ENCODE data around the gene ZNF146.
"Not testable (repeated sequence)": the region's sequence is repeated elsewhere in the genome, so short reads cannot be mapped to it uniquely, and the experiment has no call there.

Gene ZNF146

DNA sequence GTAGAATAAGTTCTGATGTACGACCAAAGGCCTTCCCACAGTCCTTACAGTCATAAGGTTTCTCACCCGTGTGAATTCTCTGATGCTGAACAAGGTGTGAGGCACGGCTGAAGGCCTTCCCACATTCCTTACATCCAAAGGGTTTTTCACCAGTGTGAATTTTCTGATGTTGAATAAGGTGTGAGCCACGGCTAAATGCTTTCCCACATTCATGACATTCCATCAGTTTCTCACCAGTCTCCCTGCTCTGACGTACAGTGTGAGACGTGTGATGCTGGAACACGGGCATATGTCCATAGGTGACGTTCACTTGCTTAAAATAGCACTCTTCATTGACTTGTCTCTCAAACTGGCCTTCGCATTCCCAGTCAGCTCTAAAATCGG lies 31.7 kb upstream of the ZNF146 start:
- ChIA-PET POLR2A (no interaction called here), CTCF (no interaction called here)
- DNase-seq (ENCODE audit: extremely low spot score): no peak
- no peak for TF ChIP-seq NFRKB (IDR thresholded peaks at IDR 0.05)
- TF ChIP-seq FOXM1 (IDR thresholded peaks at IDR 0.05; ENCODE audit: borderline replicate concordance): no peak
- no peak for TF ChIP-seq ELF4 (IDR thresholded peaks at IDR 0.05)
- TF ChIP-seq L3MBTL2 (conservative IDR thresholded peaks at IDR 0.05): no peak
- no peak for TF ChIP-seq TARDBP (IDR thresholded peaks at IDR 0.05)
- TF ChIP-seq, protein P1, sequence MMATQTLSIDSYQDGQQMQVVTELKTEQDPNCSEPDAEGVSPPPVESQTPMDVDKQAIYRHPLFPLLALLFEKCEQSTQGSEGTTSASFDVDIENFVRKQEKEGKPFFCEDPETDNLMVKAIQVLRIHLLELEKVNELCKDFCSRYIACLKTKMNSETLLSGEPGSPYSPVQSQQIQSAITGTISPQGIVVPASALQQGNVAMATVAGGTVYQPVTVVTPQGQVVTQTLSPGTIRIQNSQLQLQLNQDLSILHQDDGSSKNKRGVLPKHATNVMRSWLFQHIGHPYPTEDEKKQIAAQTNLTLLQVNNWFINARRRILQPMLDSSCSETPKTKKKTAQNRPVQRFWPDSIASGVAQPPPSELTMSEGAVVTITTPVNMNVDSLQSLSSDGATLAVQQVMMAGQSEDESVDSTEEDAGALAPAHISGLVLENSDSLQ (IDR thresholded peaks at IDR 0.05): no peak
- TF ChIP-seq SP1 (IDR thresholded peaks at IDR 0.05): no peak
- TF ChIP-seq FOXA1 (IDR thresholded peaks at IDR 0.05): no peak
- TF ChIP-seq SUZ12 (IDR thresholded peaks at IDR 0.05): no peak
- no peak for TF ChIP-seq HDGF (IDR thresholded peaks at IDR 0.05; ENCODE audit: borderline replicate concordance)
- TF ChIP-seq BHLHE40 (IDR thresholded peaks at IDR 0.05; ENCODE audit: borderline replicate concordance): no peak
- no peak for TF ChIP-seq CTBP1 (IDR thresholded peaks at IDR 0.05; ENCODE audit: borderline replicate concordance)
- no peak for TF ChIP-seq LEF1 (IDR thresholded peaks at IDR 0.05; ENCODE audit: borderline replicate concordance)
- no peak for TF ChIP-seq ZNF384 (IDR thresholded peaks at IDR 0.05)
- TF ChIP-seq FOXK2 (IDR thresholded peaks at IDR 0.05): no peak
- TF ChIP-seq ARNT (IDR thresholded peaks at IDR 0.05): no peak

DNA sequence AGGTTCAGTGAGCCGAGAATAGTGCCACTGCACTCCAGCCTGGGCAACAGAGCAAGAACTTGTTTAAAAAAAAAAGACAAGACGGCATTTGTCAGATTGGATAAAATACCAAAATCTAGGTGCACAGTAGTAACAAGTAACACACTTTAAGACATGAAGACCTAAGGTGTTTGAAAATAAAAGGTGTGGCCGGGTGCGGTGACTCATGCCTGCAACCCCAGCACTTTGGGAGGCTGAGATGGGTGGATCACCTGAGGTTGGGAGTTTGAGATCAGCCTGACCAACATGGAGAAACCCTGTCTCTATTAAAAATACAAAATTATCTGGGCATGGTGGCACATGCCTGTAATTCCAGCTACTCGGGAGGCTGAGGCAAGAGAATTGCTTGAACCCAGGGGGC lies 28.2 kb upstream of the ZNF146 start:
- DNase-seq (ENCODE audit: extremely low spot score); POLR2A ChIA-PET: not testable (repeated sequence)
- CTCF ChIA-PET: interaction anchor here (0.6 kb wide), 1 partner anchor 50 kb away, joined by 5 read pairs; no protein-coding TSS in a partner anchor

DNA sequence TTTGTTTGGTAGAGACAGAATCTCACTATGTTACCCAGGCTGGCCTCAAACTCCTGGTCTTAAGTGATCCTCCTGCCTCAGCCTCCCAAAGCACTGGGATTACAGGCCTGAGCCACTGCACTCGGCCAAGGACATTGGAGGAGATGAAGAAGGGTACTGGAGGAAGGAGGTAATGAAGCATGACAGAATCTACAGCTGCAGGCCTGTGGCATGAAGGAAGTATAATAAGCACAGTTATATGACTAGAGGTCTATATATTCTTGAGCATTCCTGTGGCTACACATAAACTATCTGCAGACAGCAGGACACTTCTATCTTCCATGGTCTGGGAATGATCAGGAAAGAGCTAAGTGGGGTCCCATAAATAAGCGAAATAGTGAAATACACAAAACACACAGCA lies 18.7 kb upstream of the ZNF146 start:
- CTCF ChIA-PET: no interaction called here
- POLR2A ChIA-PET: no interaction called here
- no peak for DNase-seq (ENCODE audit: extremely low spot score)
- no peak for TF ChIP-seq BHLHE40 (IDR thresholded peaks at IDR 0.05; ENCODE audit: borderline replicate concordance)
- no peak for TF ChIP-seq ZNF384 (IDR thresholded peaks at IDR 0.05)
- TF ChIP-seq L3MBTL2 (conservative IDR thresholded peaks at IDR 0.05): no peak
- no peak for TF ChIP-seq CTBP1 (IDR thresholded peaks at IDR 0.05; ENCODE audit: borderline replicate concordance)
- no peak for TF ChIP-seq LEF1 (IDR thresholded peaks at IDR 0.05; ENCODE audit: borderline replicate concordance)
- no peak for TF ChIP-seq HDGF (IDR thresholded peaks at IDR 0.05; ENCODE audit: borderline replicate concordance)
- no peak for TF ChIP-seq FOXK2 (IDR thresholded peaks at IDR 0.05)
- no peak for TF ChIP-seq TARDBP (IDR thresholded peaks at IDR 0.05)
- TF ChIP-seq, protein P1 (IDR thresholded peaks at IDR 0.05): no peak
- TF ChIP-seq SUZ12 (IDR thresholded peaks at IDR 0.05): no peak
- TF ChIP-seq SP1 (IDR thresholded peaks at IDR 0.05): no peak
- no peak for TF ChIP-seq NFRKB (IDR thresholded peaks at IDR 0.05)
- no peak for TF ChIP-seq ARNT (IDR thresholded peaks at IDR 0.05)
- TF ChIP-seq FOXA1 (IDR thresholded peaks at IDR 0.05): no peak
- TF ChIP-seq FOXM1 (IDR thresholded peaks at IDR 0.05; ENCODE audit: borderline replicate concordance): no peak
- TF ChIP-seq ELF4 (IDR thresholded peaks at IDR 0.05): no peak

DNA sequence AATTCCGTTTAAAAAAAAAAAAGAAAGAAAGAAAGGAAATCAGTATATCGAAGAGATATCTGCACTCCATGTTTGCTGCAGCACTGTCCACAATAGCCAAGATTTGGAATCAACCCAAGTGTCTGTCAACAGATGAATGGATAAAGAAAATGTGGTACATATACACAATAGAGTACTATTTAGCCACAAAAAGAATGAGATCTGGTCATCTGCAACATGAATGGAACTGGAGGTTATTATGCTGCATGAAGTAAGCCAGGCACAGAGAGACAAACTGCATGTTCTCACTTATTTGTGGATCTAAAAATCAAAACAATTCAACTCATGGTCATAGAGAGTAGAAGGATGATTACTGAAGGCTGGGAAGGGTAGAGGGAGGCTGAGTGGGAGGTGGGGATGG lies 16.8 kb upstream of the ZNF146 start:
- TF ChIP-seq SP1 (IDR thresholded peaks at IDR 0.05) (no peak), FOXM1 (IDR thresholded peaks at IDR 0.05; ENCODE audit: borderline replicate concordance) (no peak), TARDBP (IDR thresholded peaks at IDR 0.05) (no peak), NFRKB (IDR thresholded peaks at IDR 0.05) (no peak), CTBP1 (IDR thresholded peaks at IDR 0.05; ENCODE audit: borderline replicate concordance) (no peak), SUZ12 (IDR thresholded peaks at IDR 0.05) (no peak), HDGF (IDR thresholded peaks at IDR 0.05; ENCODE audit: borderline replicate concordance) (no peak), ZNF384 (IDR thresholded peaks at IDR 0.05) (no peak), LEF1 (IDR thresholded peaks at IDR 0.05; ENCODE audit: borderline replicate concordance) (no peak), FOXA1 (IDR thresholded peaks at IDR 0.05) (no peak), ELF4 (IDR thresholded peaks at IDR 0.05) (no peak), BHLHE40 (IDR thresholded peaks at IDR 0.05; ENCODE audit: borderline replicate concordance) (no peak), ARNT (IDR thresholded peaks at IDR 0.05) (no peak), FOXK2 (IDR thresholded peaks at IDR 0.05) (no peak)
- TF ChIP-seq, protein P1 (IDR thresholded peaks at IDR 0.05): no peak
- DNase-seq (ENCODE audit: extremely low spot score): no peak
- ChIA-PET POLR2A (no interaction called here), CTCF (no interaction called here)

DNA sequence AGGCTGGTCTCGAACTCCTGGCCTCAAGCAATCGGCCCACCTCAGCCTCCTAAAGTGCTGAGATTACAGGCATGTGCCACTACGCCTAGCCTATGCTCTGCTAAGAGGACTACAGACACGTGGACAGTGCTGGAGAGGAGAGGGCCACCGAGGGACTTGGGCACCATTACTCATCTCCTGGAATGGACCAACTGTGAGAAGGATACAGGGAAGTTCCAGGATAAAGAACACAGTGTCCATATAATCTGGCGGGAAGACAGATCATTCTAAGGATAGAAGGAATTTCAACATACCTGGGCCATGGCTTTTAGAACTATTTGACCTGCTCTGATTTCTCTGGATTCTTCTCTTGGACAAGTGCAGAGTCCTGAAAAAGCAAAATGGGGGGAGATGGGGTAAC lies 13.2 kb upstream of the ZNF146 start:
- TF ChIP-seq, protein P1 (IDR thresholded peaks at IDR 0.05): no peak
- TF ChIP-seq SP1 (IDR thresholded peaks at IDR 0.05) (no peak), FOXA1 (IDR thresholded peaks at IDR 0.05) (no peak), LEF1 (IDR thresholded peaks at IDR 0.05; ENCODE audit: borderline replicate concordance) (no peak), ARNT (IDR thresholded peaks at IDR 0.05) (no peak), HDGF (IDR thresholded peaks at IDR 0.05; ENCODE audit: borderline replicate concordance) (no peak), BHLHE40 (IDR thresholded peaks at IDR 0.05; ENCODE audit: borderline replicate concordance) (no peak), CTBP1 (IDR thresholded peaks at IDR 0.05; ENCODE audit: borderline replicate concordance) (no peak), ELF4 (IDR thresholded peaks at IDR 0.05) (no peak), NFRKB (IDR thresholded peaks at IDR 0.05) (no peak)
- ChIA-PET POLR2A (no interaction called here), CTCF (no interaction called here)
- no peak for DNase-seq (ENCODE audit: extremely low spot score)

DNA sequence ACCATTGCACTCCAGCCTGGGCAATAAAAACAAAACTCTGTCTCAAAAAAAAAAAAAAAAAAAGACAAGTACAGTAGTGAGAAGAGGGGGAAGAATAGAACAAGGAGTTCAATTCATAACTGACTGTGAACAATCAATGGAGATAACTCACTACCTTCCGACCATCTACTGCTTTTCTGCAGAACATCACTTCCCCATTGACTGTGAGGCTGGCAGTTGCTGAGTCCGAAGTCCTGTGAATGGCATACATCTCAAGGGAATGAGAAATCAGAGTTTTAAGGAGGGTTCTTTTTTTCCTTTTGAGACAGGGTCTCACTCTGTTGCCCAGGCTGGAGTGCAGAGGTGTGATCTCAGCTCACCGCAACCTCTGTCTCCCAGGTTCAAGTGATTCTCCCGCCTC lies 11.6 kb upstream of the ZNF146 start:
- DNase-seq (ENCODE audit: extremely low spot score): no peak
- CTCF ChIA-PET: no interaction called here
- POLR2A ChIA-PET: interaction anchor here (2.3 kb wide), 1 partner anchor 12 kb away, joined by 12 read pairs; the partner anchor contains the start of genes ZNF146 and ZNF565
- TF ChIP-seq ELF4 (IDR thresholded peaks at IDR 0.05): no peak
- TF ChIP-seq SUZ12 (IDR thresholded peaks at IDR 0.05): no peak
- no peak for TF ChIP-seq BHLHE40 (IDR thresholded peaks at IDR 0.05; ENCODE audit: borderline replicate concordance)
- no peak for TF ChIP-seq FOXK2 (IDR thresholded peaks at IDR 0.05)
- TF ChIP-seq HDGF (IDR thresholded peaks at IDR 0.05; ENCODE audit: borderline replicate concordance): no peak
- no peak for TF ChIP-seq FOXA1 (IDR thresholded peaks at IDR 0.05)
- TF ChIP-seq FOXM1 (IDR thresholded peaks at IDR 0.05; ENCODE audit: borderline replicate concordance): no peak
- no peak for TF ChIP-seq LEF1 (IDR thresholded peaks at IDR 0.05; ENCODE audit: borderline replicate concordance)
- TF ChIP-seq ZNF384 (IDR thresholded peaks at IDR 0.05): no peak
- TF ChIP-seq ARNT (IDR thresholded peaks at IDR 0.05): no peak
- TF ChIP-seq TARDBP (IDR thresholded peaks at IDR 0.05): no peak
- no peak for TF ChIP-seq L3MBTL2 (conservative IDR thresholded peaks at IDR 0.05)
- no peak for TF ChIP-seq CTBP1 (IDR thresholded peaks at IDR 0.05; ENCODE audit: borderline replicate concordance)
